Mucosa of descending colon (tissue), 3 donors: ENCODE results near the gene ODAM. TPM values are rescaled to one million over a fixed set of nuclear protein-coding genes. Genes with fewer than 3 reads are reported as not detected.
A peak's percentile ranks its signal among the peaks of the same experiment; 100 is the strongest.

ENCODE experiments used
- ATAC-seq: fragments of 200-7000 bp; cut with Tn5 transposase; one replicate; pipeline ENCODE4 v1.9.1; 2020; ENCODE audit warnings: mild to moderate bottlenecking, moderate library complexity
- DNase-seq, 3 donors: peaks; one replicate each; pipeline ENCODE4 v3.0.0-alpha.2; 2020
- H3K36me3 ChIP-seq: fragments of 200-600 bp; one replicate; pipeline ENCODE4 v1.8.0; 2021; ENCODE audit warnings: low read depth, mild to moderate bottlenecking
- H3K4me1 ChIP-seq: fragments of 200-600 bp; one replicate; pipeline ENCODE4 v1.8.0; 2021; ENCODE audit warnings: low read depth, mild to moderate bottlenecking
- H3K4me3 ChIP-seq: fragments of 200-600 bp; one replicate; pipeline ENCODE4 v1.8.0; 2021; ENCODE audit warnings: mild to moderate bottlenecking
- H3K9me3 ChIP-seq: fragments of 200-600 bp; one replicate; pipeline ENCODE4 v1.8.0; 2021; ENCODE audit warnings: mild to moderate bottlenecking
- intact Hi-C, 2 donors: fragments of 100-400 bp; cut with DNase I in 1 of 2; cut with micrococcal nuclease in 1 of 2; formaldehyde crosslinking; loops; one replicate each; pipeline versions ENCODE4 v1.11.0 to v1.11.1; 2022; cut with DNase I, micrococcal nuclease
- total RNA-seq, 3 donors: library from RNA; stranded (reverse); fragmentation: NEBNext Ultra II Directional in 2 of 3; extraction: Animal tissue kit (Norgen Biotek cat#: 25700) in 2 of 3; gene quantifications; one replicate each; pipeline versions ENCODE4 v1.2.1 to v1.2.4, GENCODE V29; 2021 to 2023
- TF ChIP-seq, protein P1 (sequence below): fragments of 200-600 bp; IDR thresholded peaks from one replicate; pipeline ENCODE4 v1.8.0; 2022; ENCODE audit warnings: antibody characterized with exemption, mild to moderate bottlenecking
- donor health status: DM: no; HTN: no; CAD: no; lungs with moderate emphysema.
- donor health status: DM: no; HTN: no; CAD: no.
- donor health status: DM: no; HTN: yes; CAD: no.

Gene ODAM
- total RNA-seq, 3 donors from 2014 or later = 5.8 TPM; not detected in 2

DNA sequence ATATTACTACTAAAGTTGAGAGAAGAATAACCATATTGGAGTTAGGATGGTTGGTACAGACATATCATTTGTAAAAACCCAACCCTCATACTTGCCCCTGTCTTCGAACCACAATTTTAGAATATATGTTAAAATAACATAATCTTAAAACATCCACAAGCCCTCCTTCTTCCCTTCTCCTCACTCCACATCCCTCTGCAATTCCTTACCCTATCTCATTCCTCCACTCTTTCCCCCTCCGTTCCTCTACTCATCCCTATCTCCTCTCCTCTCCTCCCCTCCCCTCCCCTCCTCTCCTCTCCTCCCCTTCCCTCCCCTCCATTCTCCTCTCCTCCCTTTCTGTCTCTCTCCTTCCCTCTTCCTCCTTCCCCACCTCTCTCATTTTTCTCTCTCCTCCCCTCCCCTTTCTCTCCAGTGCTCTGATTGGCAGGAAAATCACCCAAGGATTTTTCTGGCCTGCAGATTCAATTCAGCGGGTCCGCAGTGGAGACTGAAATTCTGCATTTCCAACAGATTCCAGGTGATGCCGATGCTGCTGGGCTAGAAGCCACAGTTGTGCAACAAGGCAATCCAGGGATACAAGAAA, 17.4 kb upstream of the ODAM start:
- TF ChIP-seq, protein P1, sequence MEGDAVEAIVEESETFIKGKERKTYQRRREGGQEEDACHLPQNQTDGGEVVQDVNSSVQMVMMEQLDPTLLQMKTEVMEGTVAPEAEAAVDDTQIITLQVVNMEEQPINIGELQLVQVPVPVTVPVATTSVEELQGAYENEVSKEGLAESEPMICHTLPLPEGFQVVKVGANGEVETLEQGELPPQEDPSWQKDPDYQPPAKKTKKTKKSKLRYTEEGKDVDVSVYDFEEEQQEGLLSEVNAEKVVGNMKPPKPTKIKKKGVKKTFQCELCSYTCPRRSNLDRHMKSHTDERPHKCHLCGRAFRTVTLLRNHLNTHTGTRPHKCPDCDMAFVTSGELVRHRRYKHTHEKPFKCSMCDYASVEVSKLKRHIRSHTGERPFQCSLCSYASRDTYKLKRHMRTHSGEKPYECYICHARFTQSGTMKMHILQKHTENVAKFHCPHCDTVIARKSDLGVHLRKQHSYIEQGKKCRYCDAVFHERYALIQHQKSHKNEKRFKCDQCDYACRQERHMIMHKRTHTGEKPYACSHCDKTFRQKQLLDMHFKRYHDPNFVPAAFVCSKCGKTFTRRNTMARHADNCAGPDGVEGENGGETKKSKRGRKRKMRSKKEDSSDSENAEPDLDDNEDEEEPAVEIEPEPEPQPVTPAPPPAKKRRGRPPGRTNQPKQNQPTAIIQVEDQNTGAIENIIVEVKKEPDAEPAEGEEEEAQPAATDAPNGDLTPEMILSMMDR = no peak
- intact Hi-C loops = no loop called here
- no peaks in the 10 kb centered on the region for H3K9me3 ChIP-seq
- DNase-seq (no peak), ATAC-seq (no peak)
- H3K4me1 ChIP-seq = no peaks in the 10 kb centered on the region
- no peak overlapping the region for H3K4me3 ChIP-seq
- no peaks in the 10 kb centered on the region for H3K36me3 ChIP-seq

DNA sequence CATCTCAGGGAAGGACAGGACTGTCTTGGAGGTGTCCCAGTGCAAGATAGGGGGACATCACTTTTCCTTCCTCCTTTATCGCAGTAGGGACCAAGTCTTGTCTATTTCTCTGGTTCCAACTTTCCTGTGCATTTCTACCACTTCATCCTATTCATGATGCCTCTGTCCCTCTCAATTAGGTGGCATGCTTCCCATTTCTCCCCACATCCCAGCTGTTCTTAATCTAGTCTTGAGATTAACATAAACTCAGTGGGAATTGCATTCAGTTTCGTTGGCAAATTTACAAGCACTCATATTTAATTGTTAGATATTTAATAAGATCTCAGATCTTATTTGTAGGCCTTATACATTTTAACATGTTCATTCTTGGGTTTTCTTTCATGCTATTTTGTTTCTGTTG, 15.7 kb upstream of the ODAM start:
- Histone ChIP-seq H3K36me3 (no peaks in the 10 kb centered on the region), H3K4me1 (no peaks in the 10 kb centered on the region), H3K4me3 (no peak overlapping the region), H3K9me3 (no peaks in the 10 kb centered on the region)
- DNase-seq (no peak), ATAC-seq (no peak)
- intact Hi-C loops = no loop called here
- TF ChIP-seq, protein P1 = no peak

DNA sequence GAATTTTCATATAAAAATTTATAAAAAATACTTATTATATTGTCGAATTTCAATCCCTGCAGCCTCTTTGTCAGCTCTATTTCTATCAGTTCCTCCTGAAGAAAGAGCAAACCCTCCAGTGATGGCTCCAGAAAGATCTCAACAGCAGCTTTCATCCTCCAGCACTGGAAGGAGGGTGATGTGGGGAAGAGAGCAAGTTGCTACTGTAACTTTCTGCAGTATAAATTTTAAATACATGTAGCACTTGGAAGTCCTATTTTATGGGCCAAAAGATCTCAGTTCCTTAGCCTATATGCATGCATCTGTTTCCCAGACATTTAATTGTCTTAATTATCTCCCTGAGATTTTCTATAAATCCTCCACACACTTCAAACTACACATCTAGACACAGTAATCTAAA, 13.7 kb upstream of the ODAM start:
- intact Hi-C loops = loop anchor here in 1 of 2 donors (2.0 kb wide), 1 partner anchor 285 kb away; no protein-coding TSS in a partner anchor
- Histone ChIP-seq H3K4me1 (no peaks in the 10 kb centered on the region), H3K9me3 (no peaks in the 10 kb centered on the region), H3K4me3 (no peak overlapping the region), H3K36me3 (no peaks in the 10 kb centered on the region)
- TF ChIP-seq, protein P1 = no peak
- ATAC-seq (no peak), DNase-seq (no peak)

DNA sequence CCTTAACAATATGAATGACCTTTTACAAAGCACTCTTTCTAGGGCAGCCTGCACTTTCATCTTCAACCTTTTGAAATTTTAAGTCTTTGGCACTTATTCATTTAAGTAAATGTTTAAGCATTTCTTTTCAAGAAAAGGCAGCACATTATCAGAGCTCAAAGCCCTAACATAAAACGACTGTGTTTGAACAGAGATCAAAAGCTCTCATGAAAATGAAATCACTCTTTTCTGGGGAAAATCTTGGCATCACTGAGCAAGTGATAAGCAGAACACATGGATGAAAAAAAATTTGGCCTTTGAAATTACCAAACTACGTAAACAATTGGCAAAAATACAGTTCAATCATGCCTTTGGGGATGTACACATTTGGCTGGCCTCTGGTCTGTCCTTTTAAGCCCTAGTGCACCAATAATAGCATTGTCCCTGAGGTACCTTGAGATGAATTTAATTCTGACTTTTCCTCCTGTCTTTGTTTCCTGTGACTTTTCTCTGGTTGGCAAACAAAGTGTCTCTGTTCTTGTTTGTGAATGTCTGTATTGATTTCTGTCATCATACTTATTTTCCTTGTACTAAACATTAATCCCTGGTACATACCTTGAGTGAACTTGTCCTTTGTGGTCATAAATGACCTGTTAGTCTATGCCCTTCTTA, 12.9 kb upstream of the ODAM start:
- no peaks in the 10 kb centered on the region for H3K4me1 ChIP-seq
- TF ChIP-seq, protein P1 = no peak
- no peaks in the 10 kb centered on the region for H3K9me3 ChIP-seq
- ATAC-seq (no peak), DNase-seq (no peak)
- intact Hi-C loops = loop anchor here in 1 of 2 donors (2.0 kb wide), 1 partner anchor 286 kb away; no protein-coding TSS in a partner anchor
- no peaks in the 10 kb centered on the region for H3K36me3 ChIP-seq
- no peak overlapping the region for H3K4me3 ChIP-seq

DNA sequence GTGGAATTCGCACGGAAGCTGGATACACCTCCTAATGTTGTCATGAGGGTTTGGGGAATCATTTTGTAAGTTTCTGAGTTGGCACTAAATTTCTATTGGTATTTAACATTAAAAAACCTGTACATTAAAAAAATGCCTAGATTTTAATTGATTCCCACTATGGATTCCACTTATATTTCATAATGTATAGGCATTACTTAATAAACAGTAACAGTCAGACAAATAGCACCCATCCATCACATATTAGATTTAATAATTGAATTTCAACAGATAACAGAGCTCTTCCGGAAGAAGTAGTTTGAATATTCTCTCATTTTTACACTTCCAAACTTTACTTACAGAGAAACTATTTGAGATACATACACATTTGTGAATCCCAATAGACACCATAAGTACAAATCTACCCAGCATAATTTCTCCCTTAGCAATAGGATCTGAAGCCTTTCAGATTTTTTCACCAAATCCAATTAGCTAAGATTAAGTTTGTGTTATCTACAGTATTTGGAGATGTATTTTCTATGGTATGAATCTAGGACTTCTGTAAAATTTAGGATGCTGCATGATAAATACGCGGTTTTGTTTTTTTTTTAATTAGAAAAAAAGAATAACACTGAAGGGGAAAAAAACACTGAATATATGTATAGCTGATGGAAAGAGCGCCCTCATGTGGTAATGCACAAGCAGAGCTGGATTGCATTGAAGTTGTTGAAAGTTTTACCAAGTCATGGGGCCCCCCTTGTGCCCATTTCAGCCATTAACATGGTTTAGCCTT, 12.2 kb upstream of the ODAM start:
- Histone ChIP-seq H3K4me3 (no peak overlapping the region), H3K9me3 (no peaks in the 10 kb centered on the region), H3K36me3 (no peaks in the 10 kb centered on the region), H3K4me1 (no peaks in the 10 kb centered on the region)
- TF ChIP-seq, protein P1 = peak; percentile 27
- intact Hi-C loops = loop anchor here in 1 of 2 donors (2.0 kb wide), 1 partner anchor 287 kb away; no protein-coding TSS in a partner anchor
- ATAC-seq = peak; percentile 50
- peak in 1 of 3 donors; percentile 61 for DNase-seq
